Liver (tissue), 3 donors: ENCODE data around the gene PALLD.

Experiments
- ATF3 ChIP-seq: IDR thresholded peaks from 2 replicates; pipeline ENCODE4 v1.6.1; 2016; ENCODE audit warnings: antibody characterized with exemption
- CTCF ChIP-seq: fragments of 150-350 bp; IDR thresholded peaks from 2 replicates; pipeline ENCODE4 v1.5.1; 2017; ENCODE audit warnings: improper control_type of control experiment, low read depth, low read length; ENCODE audit not compliant: missing input control
- FOXA1 ChIP-seq: IDR thresholded peaks from 2 replicates; pipeline ENCODE4 v1.6.1; 2016; ENCODE audit warnings: antibody characterized with exemption
- HNF4A ChIP-seq, 2 donors: conservative IDR thresholded peaks; 2 replicates each; pipeline ENCODE4 v1.6.1; 2016; ENCODE audit warnings: antibody characterized with exemption in 2 of 2, mild to moderate bottlenecking in 2 of 2
- MAX ChIP-seq: IDR thresholded peaks from 2 replicates; pipeline ENCODE4 v1.6.1; 2016; ENCODE audit warnings: antibody characterized with exemption
- RAD21 ChIP-seq, 2 donors: IDR thresholded peaks; 2 replicates each; pipeline ENCODE4 v1.6.1; 2016; ENCODE audit warnings: antibody characterized with exemption in 2 of 2, mild to moderate bottlenecking in 2 of 2
- REST ChIP-seq: IDR thresholded peaks from 2 replicates; pipeline ENCODE4 v1.6.1; 2016; ENCODE audit warnings: antibody characterized with exemption, mild to moderate bottlenecking
- YY1 ChIP-seq: IDR thresholded peaks from 2 replicates; pipeline ENCODE4 v1.6.1; 2016; ENCODE audit warnings: antibody characterized with exemption, mild to moderate bottlenecking
- donor health status: healthy.
- donor health status: healthy.

- TF ChIP-seq CTCF = no peak
- no peak for TF ChIP-seq REST
- TF ChIP-seq HNF4A (conservative IDR thresholded peaks at IDR 0.05) = no peak
- TF ChIP-seq YY1 = no peak
- TF ChIP-seq ATF3 = no peak
- TF ChIP-seq FOXA1 = no peak
- no peak for TF ChIP-seq RAD21 (IDR thresholded peaks at IDR 0.05)
- no peak for TF ChIP-seq MAX
Measured at GRCh38 chr4:168734703-168735678, 238.1 kb downstream of the PALLD start.
